HepG2 (cell line): ENCODE results near the gene TSPAN31.

Experiments
- POLR2A ChIP-seq, 2 experiments: IDR thresholded peaks; 2 replicates each; pipeline ENCODE4 v1.6.1; 2011; ENCODE audit warnings: low read depth in 2 of 2, low read length in 2 of 2, mild to moderate bottlenecking in 1 of 2, moderate library complexity in 1 of 2; ENCODE audit not compliant: insufficient read depth in 1 of 2
- ZNF136 ChIP-seq: sonication (generic); formaldehyde crosslinking; IDR thresholded peaks from 2 replicates; pipeline ENCODE4 v1.8.1; 2022; ENCODE audit warnings: low read depth, mild to moderate bottlenecking, moderate library complexity, missing genetic modification reagents

- TF ChIP-seq ZNF136 (CRISPR knock-in tag) (no peak), POLR2A (IDR thresholded peaks at IDR 0.05; ENCODE audit: insufficient read depth in 1 of 2, low read depth in 2 of 2, low read length in 2 of 2) (peak in 1 of 2 experiments; percentile 28; a peak in 1 of 4 replicates)
Observed at GRCh38 chr12:57769594-57769993, 24.8 kb downstream of the TSPAN31 start.
